HepG2 (cell line): Measurements from ENCODE around the gene SMIM41. TPM values are rescaled to one million over a fixed set of nuclear protein-coding genes. Genes with fewer than 3 reads are reported as not detected.
A peak's percentile ranks its signal among the peaks of the same experiment; 100 is the strongest.

Experiments used
- ATAC-seq: fragments of 200-7000 bp; cut with Tn5 transposase; 3 replicates; pipeline ENCODE4 v1.9.1; 2020; ENCODE audit warnings: mild to moderate bottlenecking, moderate library complexity
- BruUV-seq: library from RNA; stranded (reverse); fragments of 400-500 nt; replicated peaks from 2 replicates; lab custom pipeline; 2021; lab: Mats Ljungman, UMichigan
- CTCF ChIA-PET: fragments of 300-600 bp; formaldehyde crosslinking; extraction: SDS; loops from one replicate; lab custom pipeline; 2021; ENCODE audit warnings: low total read pairs, inconsistent platforms, low intra/inter-chr PET ratio; lab: Yijun Ruan, JAX
- POLR2A ChIA-PET: fragments of 350-600 bp; sonication (Branson Sonifier 250); formaldehyde crosslinking; loops from one replicate; lab custom pipeline; 2020; ENCODE audit warnings: antibody characterized with exemption, inconsistent platforms; lab: Yijun Ruan, JAX
- DNase-seq: peaks from one replicate; pipeline ENCODE4 v3.0.0-alpha.2; 2015; ENCODE audit warnings: low spot score
- FAIRE-seq: peaks from 3 replicates; lab custom pipeline; 2011; peaks lifted over from hg19 to GRCh38; lab: Jason Lieb, UNC
- H2AFZ ChIP-seq: one replicate; pipeline ENCODE4 v1.6.1; 2011; ENCODE audit warnings: low read length, inconsistent platforms
- H3K27ac ChIP-seq: fragments of 300-600 bp; 3 replicates; pipeline ENCODE4 v1.8.0; 2011; ENCODE audit warnings: mixed run types, mild to moderate bottlenecking, mixed read lengths, low read length, inconsistent platforms; ENCODE audit not compliant: insufficient read depth; ENCODE audit errors: extremely low read length
- H3K27me3 ChIP-seq, 2 experiments: fragments of 200-600 bp in 1 of 2; 2 replicates in 1 of 2; 3 replicates in 1 of 2; pipeline versions ENCODE4 v1.6.0 to v1.8.0; 2011; ENCODE audit warnings: low read length in 2 of 2, mild to moderate bottlenecking in 2 of 2, moderate library complexity in 2 of 2, inconsistent platforms in 1 of 2; ENCODE audit not compliant: insufficient read depth in 2 of 2, control insufficient read depth in 1 of 2
- H3K36me3 ChIP-seq, 2 experiments: fragments of 200-600 bp in 1 of 2; replicated peaks in 1 of 2; 2 replicates in 1 of 2; 3 replicates in 1 of 2; pipeline versions ENCODE4 v1.5.1 to v1.8.0; 2011; ENCODE audit warnings: low read length in 2 of 2, inconsistent platforms in 1 of 2; ENCODE audit not compliant: insufficient read depth in 2 of 2, control insufficient read depth in 1 of 2
- H3K4me1 ChIP-seq: 2 replicates; pipeline ENCODE4 v1.5.1; 2012; ENCODE audit warnings: low read length, inconsistent platforms; ENCODE audit not compliant: insufficient read depth
- H3K4me2 ChIP-seq: 2 replicates; pipeline ENCODE4 v1.6.0; 2011; ENCODE audit warnings: low read depth, low read length, inconsistent platforms
- H3K4me3 ChIP-seq, 3 experiments: fragments of 200-600 bp in 1 of 3; sonication (generic), shearing (Covaris generic) in 1 of 3; replicated peaks in 1 of 3; 2 replicates each; pipeline ENCODE4 v1.5.1; 2011 to 2016; ENCODE audit warnings: low read length in 3 of 3, inconsistent platforms in 2 of 3, low read depth in 2 of 3, mild to moderate bottlenecking in 2 of 3, control low read depth in 1 of 3, mixed read lengths in 1 of 3; ENCODE audit not compliant: insufficient read depth in 1 of 3
- H3K79me2 ChIP-seq: one replicate; pipeline ENCODE4 v1.6.1; 2011; ENCODE audit warnings: low read length, inconsistent platforms; ENCODE audit not compliant: insufficient read depth
- H3K9ac ChIP-seq: 2 replicates; pipeline ENCODE4 v1.6.0; 2011; ENCODE audit warnings: mild to moderate bottlenecking, low read depth, low read length, inconsistent platforms; ENCODE audit not compliant: insufficient read depth
- H3K9me3 ChIP-seq: 2 replicates; pipeline ENCODE4 v1.5.1; 2012; ENCODE audit warnings: mild to moderate bottlenecking, low read length
- H4K20me1 ChIP-seq: 2 replicates; pipeline ENCODE4 v1.6.0; 2011; ENCODE audit warnings: inconsistent platforms, mild to moderate bottlenecking, low read length, moderate library complexity; ENCODE audit not compliant: insufficient read depth
- CHD4 ChIP-seq: fragments of 200-600 bp; sonication (generic); IDR thresholded peaks from 2 replicates; pipeline ENCODE4 v1.7.0; 2017; ENCODE audit warnings: mild to moderate bottlenecking, low read length, borderline replicate concordance
- DR1 ChIP-seq: sonication (generic); formaldehyde crosslinking; IDR thresholded peaks from 2 replicates; pipeline ENCODE4 v1.8.0; 2021; ENCODE audit warnings: mild to moderate bottlenecking, missing genetic modification reagents, inconsistent platforms
- FOXA3 ChIP-seq: IDR thresholded peaks from 2 replicates; pipeline ENCODE4 v1.6.1; 2016; ENCODE audit warnings: missing genetic modification reagents, missing compliant biosample characterization
- MIXL1 ChIP-seq: IDR thresholded peaks from 2 replicates; pipeline ENCODE4 v1.6.1; 2016
- MTF2 ChIP-seq: sonication (generic); formaldehyde crosslinking; IDR thresholded peaks from 2 replicates; pipeline ENCODE4 v1.5.0; 2020; ENCODE audit warnings: missing genetic modification reagents, borderline replicate concordance
- NFE2 ChIP-seq: sonication (generic); formaldehyde crosslinking; IDR thresholded peaks from 2 replicates; pipeline ENCODE4 v1.4.0; 2020; ENCODE audit warnings: missing genetic modification reagents
- NFIB ChIP-seq: sonication (generic); formaldehyde crosslinking; IDR thresholded peaks from 2 replicates; pipeline ENCODE4 v1.9.0; 2021; ENCODE audit warnings: missing genetic modification reagents, mild to moderate bottlenecking, borderline replicate concordance
- ONECUT2 ChIP-seq: sonication (generic); formaldehyde crosslinking; IDR thresholded peaks from 2 replicates; pipeline ENCODE4 v1.4.0; 2020; ENCODE audit warnings: missing genetic modification reagents
- PPARG ChIP-seq: conservative IDR thresholded peaks from 2 replicates; pipeline ENCODE4 v1.6.1; 2016; ENCODE audit warnings: missing biosample characterization, missing genetic modification reagents
- ZFP36 ChIP-seq: fragments of 150-350 bp; IDR thresholded peaks from 2 replicates; pipeline ENCODE4 v1.6.1; 2018; ENCODE audit warnings: borderline replicate concordance, low read length, low read depth; ENCODE audit not compliant: partially characterized antibody
- ZFP82 ChIP-seq: sonication (generic); formaldehyde crosslinking; IDR thresholded peaks from 2 replicates; pipeline ENCODE4 v1.5.1; 2020; ENCODE audit warnings: mild to moderate bottlenecking, missing genetic modification reagents, borderline replicate concordance
- ZNF33B ChIP-seq: sonication (generic); formaldehyde crosslinking; IDR thresholded peaks from 2 replicates; pipeline ENCODE4 v1.5.1; 2020; ENCODE audit warnings: mild to moderate bottlenecking, missing genetic modification reagents
- WGBS: methylation state at CpG from one replicate; pipeline ENCODE4 v1.1.6; 2017; ENCODE audit warnings: low lambda C conversion rate; 5-methylcytosine and 5-hydroxymethylcytosine counted together
- in situ Hi-C: cut with HindIII; loops from 2 replicates; pipeline ENCODE4 v1.10.0; 2017; ENCODE audit warnings: low pct_unique_long_range_greater_than_20kb; ENCODE audit not compliant: extremely low pct_ligation_motif_present
- intact Hi-C: fragments of 100-400 bp; cut with micrococcal nuclease; formaldehyde crosslinking; loops from one replicate; pipeline ENCODE4 v1.10.0; 2022; ENCODE audit not compliant: unreplicated experiment
- polyA plus RNA-seq, 8 experiments: library from polyadenylated mRNA; depleted of rRNA in 3 of 8; stranded (reverse) in 7 of 8; unstranded in 1 of 8; fragments of >200 nt; fragmentation: Illumina TruSeq in 4 of 8; extraction: Trizol in 4 of 8; gene quantifications; 2 replicates each; pipeline versions ENCODE4 v1.2.1 to v1.2.3, GENCODE V29; 2011 to 2016; ENCODE audit warnings: low read depth in 4 of 8, missing spikeins in 1 of 8, mixed read lengths in 1 of 8; ENCODE audit not compliant: insufficient read depth in 1 of 8
- total RNA-seq, 5 experiments: library from RNA; depleted of rRNA; stranded (reverse); fragments of >200 nt; fragmentation: Illumina TruSeq; extraction: Trizol; gene quantifications; 2 replicates each; pipeline ENCODE4 v1.2.3, GENCODE V29; 2016; ENCODE audit warnings: low read depth in 1 of 5
- TF ChIP-seq, protein P1 (sequence below): sonication (generic); formaldehyde crosslinking; conservative IDR thresholded peaks from 2 replicates; pipeline ENCODE4 v1.8.0; 2022; ENCODE audit warnings: missing genetic modification reagents
- TF ChIP-seq, protein P2 (sequence below): sonication (generic); formaldehyde crosslinking; IDR thresholded peaks from 2 replicates; pipeline ENCODE4 v1.4.0; 2020; ENCODE audit warnings: mild to moderate bottlenecking, missing genetic modification reagents
- TF ChIP-seq, protein P3 (sequence below): sonication (generic); formaldehyde crosslinking; IDR thresholded peaks from 2 replicates; pipeline ENCODE4 v1.4.0; 2020; ENCODE audit warnings: missing genetic modification reagents
- TF ChIP-seq, protein P4 (sequence below): sonication (generic); formaldehyde crosslinking; IDR thresholded peaks from 2 replicates; pipeline ENCODE4 v1.4.0; 2020; ENCODE audit warnings: missing genetic modification reagents

The SMIM41 gene
- total and polyA plus RNA-seq, 2 of the 13 experiments (the other 11 are each of a cell fraction or from before 2014, with no cell fraction given) = not detected

DNA sequence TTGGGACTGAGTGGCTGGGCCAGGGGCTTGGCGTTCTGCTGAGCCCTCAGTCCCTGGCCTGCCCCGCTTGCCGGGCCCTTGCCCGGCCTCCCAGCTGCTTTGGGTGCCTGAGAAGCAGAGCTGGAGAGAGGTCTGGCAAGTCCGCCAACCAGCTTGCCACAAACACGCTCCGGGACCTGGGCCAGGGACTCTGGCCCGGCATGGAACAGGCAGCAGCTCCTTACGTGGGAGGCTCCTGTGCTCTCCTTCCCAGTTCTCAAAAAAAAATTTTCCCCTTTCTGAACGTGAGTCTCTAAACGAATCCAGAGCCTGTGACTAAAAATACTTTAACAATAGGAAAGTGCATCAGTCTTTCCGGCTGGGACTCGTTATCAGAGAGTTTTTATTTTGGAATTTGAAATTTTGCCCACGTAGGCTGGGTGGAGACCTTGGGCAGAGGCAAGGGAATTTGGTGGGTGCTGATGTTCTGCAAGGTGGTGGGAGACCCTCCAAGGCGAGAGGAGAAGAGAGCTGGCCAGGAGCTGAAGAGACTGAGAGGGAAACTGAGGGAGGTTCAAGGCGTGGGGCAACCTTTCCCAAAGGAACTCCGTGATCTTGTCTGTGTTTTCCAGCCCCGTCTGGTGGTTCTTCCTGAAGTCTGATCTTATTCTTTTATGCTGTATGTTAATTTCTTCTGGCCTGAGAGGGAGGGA is 35.1 kb upstream of the SMIM41 start:
- H3K36me3 ChIP-seq = no peaks in the 10 kb centered on the region
- H3K27ac ChIP-seq = no peak overlapping the region
- H3K27me3 ChIP-seq = no peaks in the 10 kb centered on the region; a peak in 1 of 5 replicates
- peak overlapping the region; percentile 11; the same call in 1 of the 2 replicates for H3K4me2 ChIP-seq
- peaks cover 77% of the 10 kb centered on the region for H3K4me1 ChIP-seq
- no peak overlapping the region for H3K4me3 ChIP-seq
- no peak overlapping the region for H2AFZ ChIP-seq
- POLR2A ChIA-PET = no interaction called here
- H3K79me2 ChIP-seq = no peaks in the 10 kb centered on the region
- in situ Hi-C loops (no loop called here), intact Hi-C loops (no loop called here)
- CTCF ChIA-PET = no interaction called here
- FAIRE-seq (no peak), ATAC-seq (no peak; the same call in 2 of the 3 replicates), DNase-seq (no peak)
- no peak for TF ChIP-seq DR1 (CRISPR knock-in tag)
- TF ChIP-seq, protein P1, sequence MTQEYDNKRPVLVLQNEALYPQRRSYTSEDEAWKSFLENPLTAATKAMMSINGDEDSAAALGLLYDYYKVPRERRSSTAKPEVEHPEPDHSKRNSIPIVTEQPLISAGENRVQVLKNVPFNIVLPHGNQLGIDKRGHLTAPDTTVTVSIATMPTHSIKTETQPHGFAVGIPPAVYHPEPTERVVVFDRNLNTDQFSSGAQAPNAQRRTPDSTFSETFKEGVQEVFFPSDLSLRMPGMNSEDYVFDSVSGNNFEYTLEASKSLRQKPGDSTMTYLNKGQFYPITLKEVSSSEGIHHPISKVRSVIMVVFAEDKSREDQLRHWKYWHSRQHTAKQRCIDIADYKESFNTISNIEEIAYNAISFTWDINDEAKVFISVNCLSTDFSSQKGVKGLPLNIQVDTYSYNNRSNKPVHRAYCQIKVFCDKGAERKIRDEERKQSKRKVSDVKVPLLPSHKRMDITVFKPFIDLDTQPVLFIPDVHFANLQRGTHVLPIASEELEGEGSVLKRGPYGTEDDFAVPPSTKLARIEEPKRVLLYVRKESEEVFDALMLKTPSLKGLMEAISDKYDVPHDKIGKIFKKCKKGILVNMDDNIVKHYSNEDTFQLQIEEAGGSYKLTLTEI (CRISPR knock-in tag) = no peak
- no peak for TF ChIP-seq MIXL1 (CRISPR knock-in tag)
- TF ChIP-seq ZNF33B (CRISPR knock-in tag) = no peak
- TF ChIP-seq ONECUT2 (CRISPR knock-in tag) = no peak
- TF ChIP-seq FOXA3 (CRISPR knock-in tag) = no peak
- TF ChIP-seq ZFP36 = no peak
- no peak for TF ChIP-seq PPARG (CRISPR knock-in tag)
- TF ChIP-seq, protein P2, sequence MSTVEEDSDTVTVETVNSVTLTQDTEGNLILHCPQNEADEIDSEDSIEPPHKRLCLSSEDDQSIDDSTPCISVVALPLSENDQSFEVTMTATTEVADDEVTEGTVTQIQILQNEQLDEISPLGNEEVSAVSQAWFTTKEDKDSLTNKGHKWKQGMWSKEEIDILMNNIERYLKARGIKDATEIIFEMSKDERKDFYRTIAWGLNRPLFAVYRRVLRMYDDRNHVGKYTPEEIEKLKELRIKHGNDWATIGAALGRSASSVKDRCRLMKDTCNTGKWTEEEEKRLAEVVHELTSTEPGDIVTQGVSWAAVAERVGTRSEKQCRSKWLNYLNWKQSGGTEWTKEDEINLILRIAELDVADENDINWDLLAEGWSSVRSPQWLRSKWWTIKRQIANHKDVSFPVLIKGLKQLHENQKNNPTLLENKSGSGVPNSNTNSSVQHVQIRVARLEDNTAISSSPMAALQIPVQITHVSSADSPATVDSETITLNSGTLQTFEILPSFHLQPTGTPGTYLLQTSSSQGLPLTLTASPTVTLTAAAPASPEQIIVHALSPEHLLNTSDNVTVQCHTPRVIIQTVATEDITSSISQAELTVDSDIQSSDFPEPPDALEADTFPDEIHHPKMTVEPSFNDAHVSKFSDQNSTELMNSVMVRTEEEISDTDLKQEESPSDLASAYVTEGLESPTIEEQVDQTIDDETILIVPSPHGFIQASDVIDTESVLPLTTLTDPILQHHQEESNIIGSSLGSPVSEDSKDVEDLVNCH = no peak
- TF ChIP-seq NFE2 = no peak
- TF ChIP-seq ZFP82 (CRISPR knock-in tag) = no peak
- TF ChIP-seq, protein P3, sequence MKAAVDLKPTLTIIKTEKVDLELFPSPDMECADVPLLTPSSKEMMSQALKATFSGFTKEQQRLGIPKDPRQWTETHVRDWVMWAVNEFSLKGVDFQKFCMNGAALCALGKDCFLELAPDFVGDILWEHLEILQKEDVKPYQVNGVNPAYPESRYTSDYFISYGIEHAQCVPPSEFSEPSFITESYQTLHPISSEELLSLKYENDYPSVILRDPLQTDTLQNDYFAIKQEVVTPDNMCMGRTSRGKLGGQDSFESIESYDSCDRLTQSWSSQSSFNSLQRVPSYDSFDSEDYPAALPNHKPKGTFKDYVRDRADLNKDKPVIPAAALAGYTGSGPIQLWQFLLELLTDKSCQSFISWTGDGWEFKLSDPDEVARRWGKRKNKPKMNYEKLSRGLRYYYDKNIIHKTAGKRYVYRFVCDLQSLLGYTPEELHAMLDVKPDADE (CRISPR knock-in tag) = no peak
- TF ChIP-seq CHD4 = no peak
- TF ChIP-seq, protein P4, sequence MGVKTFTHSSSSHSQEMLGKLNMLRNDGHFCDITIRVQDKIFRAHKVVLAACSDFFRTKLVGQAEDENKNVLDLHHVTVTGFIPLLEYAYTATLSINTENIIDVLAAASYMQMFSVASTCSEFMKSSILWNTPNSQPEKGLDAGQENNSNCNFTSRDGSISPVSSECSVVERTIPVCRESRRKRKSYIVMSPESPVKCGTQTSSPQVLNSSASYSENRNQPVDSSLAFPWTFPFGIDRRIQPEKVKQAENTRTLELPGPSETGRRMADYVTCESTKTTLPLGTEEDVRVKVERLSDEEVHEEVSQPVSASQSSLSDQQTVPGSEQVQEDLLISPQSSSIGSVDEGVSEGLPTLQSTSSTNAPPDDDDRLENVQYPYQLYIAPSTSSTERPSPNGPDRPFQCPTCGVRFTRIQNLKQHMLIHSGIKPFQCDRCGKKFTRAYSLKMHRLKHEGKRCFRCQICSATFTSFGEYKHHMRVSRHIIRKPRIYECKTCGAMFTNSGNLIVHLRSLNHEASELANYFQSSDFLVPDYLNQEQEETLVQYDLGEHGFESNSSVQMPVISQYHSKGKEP = no peak
- TF ChIP-seq NFIB (CRISPR knock-in tag) = no peak
- no peak for TF ChIP-seq MTF2 (CRISPR knock-in tag)
- no peaks in the 10 kb centered on the region for H3K9me3 ChIP-seq
- 73% methylated on average over 10 of the region's 18 CpGs for WGBS
- BruUV-seq = no TSS peak
- H3K9ac ChIP-seq = no peak overlapping the region
- H4K20me1 ChIP-seq = no peaks in the 10 kb centered on the region
